Mononuclear cell (primary cell): ENCODE data around the gene HIBADH. TPM values are rescaled to one million over a fixed set of nuclear protein-coding genes. Genes with fewer than 3 reads are reported as not detected.
"Not testable (repeated sequence)": the region's sequence is repeated elsewhere in the genome, so short reads cannot be mapped to it uniquely, and the experiment has no call there.

ENCODE experiments used
- H3K27me3 ChIP-seq: 2 replicates; pipeline ENCODE4 v1.6.0; 2011; ENCODE audit warnings: low read length, control low read depth; ENCODE audit not compliant: insufficient read depth
- H3K4me1 ChIP-seq: 2 replicates; pipeline ENCODE4 v1.5.1; 2011; ENCODE audit warnings: mild to moderate bottlenecking, low read length, control low read depth; ENCODE audit not compliant: insufficient read depth
- H3K4me3 ChIP-seq: 2 replicates; pipeline ENCODE4 v1.5.1; 2011; ENCODE audit warnings: mild to moderate bottlenecking, low read length, moderate library complexity
- H3K9me3 ChIP-seq: 2 replicates; pipeline ENCODE4 v1.5.1; 2011; ENCODE audit warnings: low read depth, mild to moderate bottlenecking, control low read depth, low read length
- total RNA-seq: library from RNA; depleted of rRNA; stranded (reverse); fragments of >200 nt; gene quantifications from one replicate; pipeline ENCODE4 v1.2.3, GENCODE V29; 2012

The HIBADH gene
- total RNA-seq, 1 donor: 6.6 TPM

- Histone ChIP-seq H3K4me3 (no peak overlapping the region), H3K4me1 (no peaks in the 10 kb centered on the region), H3K27me3 (no peaks in the 10 kb centered on the region), H3K9me3 (no peaks in the 10 kb centered on the region)
Observed at GRCh38 chr7:27513885-27514284, 148.8 kb downstream of the HIBADH start.

GRCh38 chr7:27511370-27511769 is 151.3 kb downstream of the HIBADH start:
- not testable (repeated sequence) for H3K9me3 ChIP-seq, H3K4me3 ChIP-seq, H3K27me3 ChIP-seq, H3K4me1 ChIP-seq

- H3K4me3 ChIP-seq: no peak overlapping the region
- H3K4me1 ChIP-seq: no peaks in the 10 kb centered on the region
- no peaks in the 10 kb centered on the region for H3K27me3 ChIP-seq
- no peaks in the 10 kb centered on the region for H3K9me3 ChIP-seq
Observed at GRCh38 chr7:27510541-27510940, 152.1 kb downstream of the HIBADH start.

- not testable (repeated sequence) for H3K4me3 ChIP-seq, H3K27me3 ChIP-seq, H3K4me1 ChIP-seq, H3K9me3 ChIP-seq
Observed at GRCh38 chr7:27501879-27502278, 160.8 kb downstream of the HIBADH start.

- Histone ChIP-seq H3K4me3 (no peak overlapping the region), H3K4me1 (no peaks in the 10 kb centered on the region), H3K9me3 (no peaks in the 10 kb centered on the region), H3K27me3 (no peaks in the 10 kb centered on the region)
Observed at GRCh38 chr7:27501001-27501400, 161.7 kb downstream of the HIBADH start.

- Histone ChIP-seq H3K27me3 (no peaks in the 10 kb centered on the region), H3K4me1 (no peaks in the 10 kb centered on the region), H3K9me3 (no peaks in the 10 kb centered on the region), H3K4me3 (no peak overlapping the region)
Observed at GRCh38 chr7:27492224-27492623, 170.5 kb downstream of the HIBADH start.

- Histone ChIP-seq H3K27me3 (no peaks in the 10 kb centered on the region), H3K4me1 (no peaks in the 10 kb centered on the region), H3K9me3 (no peaks in the 10 kb centered on the region), H3K4me3 (no peak overlapping the region)
Observed at GRCh38 chr7:27491534-27491933, 171.1 kb downstream of the HIBADH start.

- Histone ChIP-seq H3K4me3 (no peak overlapping the region), H3K4me1 (no peaks in the 10 kb centered on the region), H3K9me3 (no peaks in the 10 kb centered on the region), H3K27me3 (no peaks in the 10 kb centered on the region)
Observed at GRCh38 chr7:27487509-27487908, 175.2 kb downstream of the HIBADH start.

GRCh38 chr7:27484451-27484850 is 178.2 kb downstream of the HIBADH start:
- no peaks in the 10 kb centered on the region for H3K27me3 ChIP-seq
- no peaks in the 10 kb centered on the region for H3K4me1 ChIP-seq
- no peaks in the 10 kb centered on the region for H3K9me3 ChIP-seq
- H3K4me3 ChIP-seq: no peak overlapping the region

- H3K4me3 ChIP-seq: no peak overlapping the region
- H3K27me3 ChIP-seq: no peaks in the 10 kb centered on the region
- no peaks in the 10 kb centered on the region for H3K4me1 ChIP-seq
- no peaks in the 10 kb centered on the region for H3K9me3 ChIP-seq
Observed at GRCh38 chr7:27482219-27482618, 180.5 kb downstream of the HIBADH start.

- Histone ChIP-seq H3K9me3 (no peaks in the 10 kb centered on the region), H3K27me3 (no peaks in the 10 kb centered on the region), H3K4me3 (no peak overlapping the region), H3K4me1 (no peaks in the 10 kb centered on the region)
Observed at GRCh38 chr7:27478556-27478955, 184.1 kb downstream of the HIBADH start.

GRCh38 chr7:27478084-27478483 is 184.6 kb downstream of the HIBADH start:
- H3K4me1 ChIP-seq: no peaks in the 10 kb centered on the region
- H3K27me3 ChIP-seq: no peaks in the 10 kb centered on the region
- no peaks in the 10 kb centered on the region for H3K9me3 ChIP-seq
- no peak overlapping the region for H3K4me3 ChIP-seq

GRCh38 chr7:27476493-27476892 is 186.2 kb downstream of the HIBADH start:
- no peak overlapping the region for H3K4me3 ChIP-seq
- H3K4me1 ChIP-seq: no peaks in the 10 kb centered on the region
- no peaks in the 10 kb centered on the region for H3K9me3 ChIP-seq
- no peaks in the 10 kb centered on the region for H3K27me3 ChIP-seq

Other genes starting within 250 kb of the HIBADH start
- 167 TPM for gene TAX1BP1, start 77.3 kb upstream of the HIBADH start, total RNA-seq